Left lung (tissue), 10 donors: ENCODE measurements around the gene SLC7A9. TPM values are rescaled to one million over a fixed set of nuclear protein-coding genes. Genes with fewer than 3 reads are reported as not detected.

ENCODE experiments used
- ATAC-seq: fragments of 200-7000 bp; cut with Tn5 transposase; one replicate; pipeline ENCODE4 v1.9.1; 2020; ENCODE audit warnings: moderate library complexity
- DNase-seq, 4 donors: peaks; one replicate each; pipeline ENCODE4 v3.0.0-alpha.2; 2013 to 2020
- H3K27ac ChIP-seq, 2 donors: fragments of 200-600 bp; sonication (generic) in 1 of 2; one replicate each; pipeline versions ENCODE4 v1.5.0 to v1.8.0; 2020 to 2021
- H3K27me3 ChIP-seq, 2 donors: fragments of 200-600 bp; sonication (generic) in 1 of 2; one replicate each; pipeline versions ENCODE4 v1.5.0 to v1.8.0; 2020 to 2021
- H3K36me3 ChIP-seq, 2 donors: fragments of 200-600 bp; sonication (generic) in 1 of 2; one replicate each; pipeline versions ENCODE4 v1.5.0 to v1.8.0; 2020 to 2021
- H3K4me1 ChIP-seq, 2 donors: fragments of 200-600 bp; one replicate each; pipeline ENCODE4 v1.8.0; 2021
- H3K4me3 ChIP-seq, 2 donors: fragments of 200-600 bp; sonication (generic) in 1 of 2; one replicate each; pipeline versions ENCODE4 v1.5.0 to v1.8.0; 2020 to 2021; ENCODE audit warnings: mild to moderate bottlenecking in 1 of 2
- H3K9me3 ChIP-seq, 2 donors: fragments of 200-600 bp; sonication (generic) in 1 of 2; one replicate each; pipeline versions ENCODE4 v1.5.0 to v1.8.0; 2020 to 2021
- intact Hi-C, 2 donors: fragments of 100-400 bp; cut with DNase I; formaldehyde crosslinking; loops; one replicate each; pipeline versions ENCODE4 v1.11.2 to v1.14.2; 2022
- polyA plus RNA-seq, 6 donors: library from polyadenylated mRNA; unstranded; fragments of 120-200 nt; gene quantifications; one replicate each; pipeline ENCODE4 v1.2.1, GENCODE V29; 2013; ENCODE audit not compliant: insufficient read length in 6 of 6
- total RNA-seq, 2 donors: library from RNA; stranded (reverse); fragmentation: NEBNext Ultra II Directional; extraction: Animal tissue kit (Norgen Biotek cat#: 25700); gene quantifications; one replicate each; pipeline ENCODE4 v1.2.1, GENCODE V29; 2021
- TF ChIP-seq, protein P1 (sequence below), 2 donors: fragments of 200-600 bp; sonication (generic) in 1 of 2; IDR thresholded peaks; one replicate each; pipeline versions ENCODE4 v1.5.0 to v1.8.0; 2021; ENCODE audit warnings: antibody characterized with exemption in 2 of 2
- donor health status: DM: no; HTN: yes; CAD: no.
- donor health status: DM: no; HTN: no; CAD: no.

The SLC7A9 gene
- total and polyA plus RNA-seq, 8 donors, result 0.35 to 1.4 (median 0.99) TPM; not detected in 1

DNA sequence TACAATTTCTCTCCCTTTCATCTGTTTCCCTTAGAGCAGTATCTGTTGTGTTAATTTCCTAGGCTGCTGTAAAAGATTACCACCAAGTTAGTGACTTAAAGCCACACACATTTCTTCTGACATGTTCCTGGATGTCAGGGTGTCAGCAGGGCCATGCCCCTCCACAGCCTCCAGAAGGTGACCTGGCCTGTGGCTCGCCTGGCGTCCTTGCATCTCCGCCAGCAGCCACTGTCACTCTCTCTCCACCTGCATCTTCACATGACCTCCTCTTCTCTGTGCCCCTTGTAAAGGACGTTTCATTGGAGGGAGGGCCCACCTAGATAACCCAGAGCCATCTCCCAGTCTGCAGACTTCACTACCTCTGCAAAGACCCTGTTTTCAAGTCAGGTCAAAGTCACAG is 61.3 kb downstream of the SLC7A9 start:
- no peak overlapping the region for H3K4me3 ChIP-seq
- no peak for DNase-seq
- TF ChIP-seq, protein P1, sequence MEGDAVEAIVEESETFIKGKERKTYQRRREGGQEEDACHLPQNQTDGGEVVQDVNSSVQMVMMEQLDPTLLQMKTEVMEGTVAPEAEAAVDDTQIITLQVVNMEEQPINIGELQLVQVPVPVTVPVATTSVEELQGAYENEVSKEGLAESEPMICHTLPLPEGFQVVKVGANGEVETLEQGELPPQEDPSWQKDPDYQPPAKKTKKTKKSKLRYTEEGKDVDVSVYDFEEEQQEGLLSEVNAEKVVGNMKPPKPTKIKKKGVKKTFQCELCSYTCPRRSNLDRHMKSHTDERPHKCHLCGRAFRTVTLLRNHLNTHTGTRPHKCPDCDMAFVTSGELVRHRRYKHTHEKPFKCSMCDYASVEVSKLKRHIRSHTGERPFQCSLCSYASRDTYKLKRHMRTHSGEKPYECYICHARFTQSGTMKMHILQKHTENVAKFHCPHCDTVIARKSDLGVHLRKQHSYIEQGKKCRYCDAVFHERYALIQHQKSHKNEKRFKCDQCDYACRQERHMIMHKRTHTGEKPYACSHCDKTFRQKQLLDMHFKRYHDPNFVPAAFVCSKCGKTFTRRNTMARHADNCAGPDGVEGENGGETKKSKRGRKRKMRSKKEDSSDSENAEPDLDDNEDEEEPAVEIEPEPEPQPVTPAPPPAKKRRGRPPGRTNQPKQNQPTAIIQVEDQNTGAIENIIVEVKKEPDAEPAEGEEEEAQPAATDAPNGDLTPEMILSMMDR (IDR thresholded peaks at IDR 0.05), result no peak
- no peaks in the 10 kb centered on the region for H3K4me1 ChIP-seq
- H3K27me3 ChIP-seq, result peaks cover 0 to 8% of the 10 kb centered on the region in 2 donors
- H3K27ac ChIP-seq, result no peak overlapping the region
- no peaks in the 10 kb centered on the region for H3K9me3 ChIP-seq
- intact Hi-C loops, result no loop called here
- no peak for ATAC-seq
- no peaks in the 10 kb centered on the region for H3K36me3 ChIP-seq

DNA sequence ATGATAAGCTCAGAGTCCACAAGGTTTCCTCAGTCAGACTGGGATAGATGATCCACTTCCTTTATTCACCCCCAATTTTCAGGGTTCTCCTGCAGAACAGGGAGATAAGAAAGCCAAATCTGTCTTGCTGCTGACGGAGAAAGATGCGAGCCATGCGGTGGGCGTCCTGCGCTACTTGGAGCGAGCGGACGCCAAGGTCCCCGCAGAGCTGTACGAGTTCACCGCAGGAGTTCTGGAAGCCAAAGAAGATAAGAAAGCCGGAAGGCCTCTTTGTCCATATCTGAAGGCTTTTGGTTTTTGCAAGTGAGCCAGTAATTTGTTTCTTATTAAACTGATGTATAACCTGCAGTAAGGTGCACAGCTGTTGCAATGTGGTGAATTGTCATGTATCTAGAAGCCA is 66.7 kb downstream of the SLC7A9 start:
- H3K36me3 ChIP-seq, result no peaks in the 10 kb centered on the region
- no peak for DNase-seq
- ATAC-seq, result no peak
- H3K4me3 ChIP-seq, result no peak overlapping the region
- intact Hi-C loops, result no loop called here
- H3K9me3 ChIP-seq, result no peaks in the 10 kb centered on the region
- TF ChIP-seq, protein P1 (IDR thresholded peaks at IDR 0.05), result no peak
- no peaks in the 10 kb centered on the region for H3K4me1 ChIP-seq
- H3K27ac ChIP-seq, result no peak overlapping the region
- H3K27me3 ChIP-seq, result peaks cover 0 to 8% of the 10 kb centered on the region in 2 donors

DNA sequence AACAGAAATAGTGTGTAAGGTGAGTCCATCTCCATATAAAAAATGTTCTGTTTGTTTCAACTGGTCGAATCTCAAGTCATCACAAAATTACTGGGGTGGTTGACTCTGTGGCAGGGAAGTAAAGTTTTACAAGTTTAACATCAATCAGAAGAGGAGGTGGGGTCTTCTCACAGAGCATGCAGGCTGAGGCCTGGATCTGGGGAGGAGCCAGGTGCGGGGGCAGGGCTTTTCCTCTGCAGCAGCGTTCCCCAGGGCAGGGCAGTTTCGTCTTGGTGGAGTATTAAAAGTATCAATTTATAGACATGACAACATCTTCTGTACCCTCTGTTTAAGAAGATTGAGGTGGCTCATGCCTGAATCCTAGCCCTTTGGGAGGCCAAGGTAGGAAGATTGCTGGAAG is 68.8 kb downstream of the SLC7A9 start:
- Histone ChIP-seq H3K36me3 (no peaks in the 10 kb centered on the region), H3K9me3 (no peaks in the 10 kb centered on the region), H3K4me3 (no peak overlapping the region), H3K27me3 (no peaks in the 10 kb centered on the region), H3K4me1 (no peaks in the 10 kb centered on the region), H3K27ac (no peak overlapping the region)
- TF ChIP-seq, protein P1 (IDR thresholded peaks at IDR 0.05), result no peak
- DNase-seq (no peak), ATAC-seq (no peak)
- intact Hi-C loops, result no loop called here

DNA sequence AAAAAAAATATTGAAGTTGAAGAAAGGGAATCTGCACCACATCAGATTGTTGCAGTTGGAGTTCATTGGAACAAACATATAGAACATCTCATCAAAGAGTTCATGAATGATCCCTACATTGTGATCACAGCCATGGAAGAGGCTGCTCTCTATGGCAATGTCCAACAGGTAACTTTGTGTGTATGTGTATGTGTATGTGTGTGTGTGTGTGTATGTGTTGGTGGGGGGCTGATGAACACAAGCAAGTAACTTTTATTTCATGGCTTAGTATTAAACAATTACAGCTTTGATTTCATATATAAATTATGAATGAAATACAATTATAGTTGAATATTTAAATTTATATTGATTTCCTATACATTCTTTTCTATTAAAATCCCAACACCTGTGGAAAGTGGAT is 69.4 kb downstream of the SLC7A9 start:
- DNase-seq (no peak), ATAC-seq (no peak)
- intact Hi-C loops, result no loop called here
- Histone ChIP-seq H3K4me1 (no peaks in the 10 kb centered on the region), H3K36me3 (no peaks in the 10 kb centered on the region), H3K4me3 (no peak overlapping the region), H3K27ac (no peak overlapping the region), H3K9me3 (no peaks in the 10 kb centered on the region), H3K27me3 (no peaks in the 10 kb centered on the region)
- TF ChIP-seq, protein P1 (IDR thresholded peaks at IDR 0.05), result no peak

DNA sequence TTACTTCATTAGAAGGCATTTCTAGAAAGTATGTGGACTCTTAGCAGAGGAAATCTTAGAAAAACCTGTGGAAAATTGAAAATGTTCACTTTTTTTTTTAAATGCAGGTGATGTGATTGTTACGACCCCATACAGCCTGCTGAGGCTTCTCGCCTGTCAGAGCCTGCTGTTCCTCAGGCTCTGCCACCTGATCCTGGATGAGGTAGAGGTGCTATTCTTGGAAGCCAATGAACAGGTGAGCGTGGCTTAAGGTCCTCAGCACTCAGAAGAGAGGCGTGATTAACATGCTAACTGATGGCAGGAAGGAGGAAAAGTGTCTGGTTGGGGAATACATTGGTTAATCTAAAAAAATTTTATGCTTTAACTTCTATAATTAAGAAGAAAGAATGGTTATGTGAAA is 71.4 kb downstream of the SLC7A9 start:
- no peaks in the 10 kb centered on the region for H3K9me3 ChIP-seq
- DNase-seq (peak in 1 of 4 donors; percentile 30), ATAC-seq (peak; percentile 25)
- TF ChIP-seq, protein P1 (IDR thresholded peaks at IDR 0.05), result no peak
- no peak overlapping the region for H3K27ac ChIP-seq
- intact Hi-C loops, result no loop called here
- H3K4me3 ChIP-seq, result no peak overlapping the region
- H3K4me1 ChIP-seq, result no peaks in the 10 kb centered on the region
- H3K27me3 ChIP-seq, result no peaks in the 10 kb centered on the region
- H3K36me3 ChIP-seq, result no peaks in the 10 kb centered on the region
